K562 (cell line): Measurements from ENCODE around the gene COPA. TPM values are rescaled to one million over a fixed set of nuclear protein-coding genes. Genes with fewer than 3 reads are reported as not detected.

ENCODE experiments used
- ATAC-seq: fragments of 200-7000 bp; cut with Tn5 transposase; 3 replicates; pipeline ENCODE4 v1.9.1; 2020; ENCODE audit warnings: moderate library complexity
- BruUV-seq: library from RNA; stranded (reverse); fragments of 400-500 nt; replicated peaks from 2 replicates; lab custom pipeline; 2021; lab: Mats Ljungman, UMichigan
- CTCF ChIA-PET: fragments of 300-600 bp; formaldehyde crosslinking; extraction: SDS; loops from one replicate; lab custom pipeline; 2021; ENCODE audit warnings: low intra/inter-chr PET ratio; lab: Yijun Ruan, JAX
- POLR2A ChIA-PET: fragments of 300-600, 350-650 bp; sonication (Branson Sonifier 250); formaldehyde crosslinking; extraction: SDS; loops from one replicate; lab custom pipeline; 2021; ENCODE audit warnings: antibody characterized with exemption, inconsistent platforms; lab: Yijun Ruan, JAX
- DNase-seq, 4 experiments: peaks; one replicate each; pipeline versions ENCODE4 v3.0.0 to v3.0.0-alpha.2; 2011 to 2018; ENCODE audit warnings: low spot score in 3 of 4, mixed read lengths in 3 of 4; ENCODE audit errors: extremely low read depth in 1 of 4
- FAIRE-seq: peaks from 2 replicates; lab custom pipeline; 2011; peaks lifted over from hg19 to GRCh38; lab: Jason Lieb, UNC
- H2AFZ ChIP-seq: 2 replicates; pipeline ENCODE4 v1.6.0; 2011; ENCODE audit warnings: low read depth, low read length, control low read depth, inconsistent platforms
- H3K27ac ChIP-seq: fragments of 200-600 bp; 3 replicates; pipeline ENCODE4 v1.8.0; 2011; ENCODE audit warnings: low read depth, mild to moderate bottlenecking, control low read depth, inconsistent platforms, low read length, moderate library complexity, mixed read lengths; ENCODE audit errors: extremely low read depth
- H3K27me3 ChIP-seq, 2 experiments: fragments of 300-600 bp in 1 of 2; 2 replicates in 1 of 2; 3 replicates in 1 of 2; pipeline versions ENCODE4 v1.6.0 to v1.8.0; 2011; ENCODE audit warnings: inconsistent platforms in 2 of 2, low read length in 2 of 2, mild to moderate bottlenecking in 1 of 2, mixed read lengths in 1 of 2, moderate library complexity in 1 of 2; ENCODE audit not compliant: control insufficient read depth in 2 of 2, insufficient read depth in 2 of 2
- H3K36me3 ChIP-seq: fragments of 300-600 bp; 3 replicates; pipeline ENCODE4 v1.8.0; 2011; ENCODE audit warnings: mild to moderate bottlenecking, low read length, inconsistent platforms; ENCODE audit not compliant: control insufficient read depth, insufficient read depth
- H3K4me1 ChIP-seq, 2 experiments: fragments of 200-600 bp in 1 of 2; replicated peaks in 1 of 2; 2 replicates in 1 of 2; 3 replicates in 1 of 2; pipeline versions ENCODE4 v1.5.1 to v1.8.0; 2011; ENCODE audit warnings: inconsistent platforms in 2 of 2, low read length in 2 of 2, mild to moderate bottlenecking in 1 of 2, mixed read lengths in 1 of 2, moderate library complexity in 1 of 2; ENCODE audit not compliant: control insufficient read depth in 2 of 2, insufficient read depth in 2 of 2
- H3K4me2 ChIP-seq: 2 replicates; pipeline ENCODE4 v1.6.1; 2011; ENCODE audit warnings: low read length, control low read depth, inconsistent platforms, mixed read lengths; ENCODE audit not compliant: insufficient read depth
- H3K4me3 ChIP-seq: fragments of 200-600 bp; sonication (generic), shearing (Covaris generic); 2 replicates; pipeline ENCODE4 v1.5.1; 2016; ENCODE audit warnings: control low read depth, inconsistent platforms
- H3K79me2 ChIP-seq: fragments of 200-600 bp; 3 replicates; pipeline ENCODE4 v1.8.0; 2011; ENCODE audit warnings: low read length, inconsistent platforms; ENCODE audit not compliant: control insufficient read depth, insufficient read depth
- H3K9ac ChIP-seq, 2 experiments: 2 replicates each; pipeline versions ENCODE4 v1.6.0 to v1.6.1; 2011; ENCODE audit warnings: low read depth in 2 of 2, low read length in 2 of 2, control low read depth in 1 of 2, inconsistent platforms in 1 of 2, mild to moderate bottlenecking in 1 of 2, mixed read lengths in 1 of 2; ENCODE audit not compliant: insufficient read depth in 1 of 2
- H3K9me1 ChIP-seq: one replicate; pipeline ENCODE4 v1.6.0; 2011; ENCODE audit warnings: inconsistent platforms, mild to moderate bottlenecking, low read length, moderate library complexity; ENCODE audit not compliant: control insufficient read depth, insufficient read depth
- H3K9me3 ChIP-seq: replicated peaks from 2 replicates; pipeline ENCODE4 v1.5.1; 2011; ENCODE audit warnings: low read depth, low read length, inconsistent platforms; ENCODE audit not compliant: control insufficient read depth, insufficient read depth
- H4K20me1 ChIP-seq: replicated peaks from 2 replicates; pipeline ENCODE4 v1.6.1; 2011; ENCODE audit warnings: low read length, inconsistent platforms, mixed read lengths; ENCODE audit not compliant: control insufficient read depth, insufficient read depth
- ATF6 ChIP-seq: sonication (generic); formaldehyde crosslinking; IDR thresholded peaks from 2 replicates; pipeline ENCODE4 v1.4.0; 2020; ENCODE audit warnings: mild to moderate bottlenecking, missing genetic modification reagents
- CBX8 ChIP-seq: fragments of 200-600 bp; sonication (generic); IDR thresholded peaks from 2 replicates; pipeline ENCODE4 v1.6.1; 2012; ENCODE audit warnings: borderline replicate concordance, mixed run types, low read depth, mild to moderate bottlenecking, moderate library complexity, mixed read lengths, low read length, control low read depth, inconsistent platforms; ENCODE audit not compliant: poor library complexity, severe bottlenecking; ENCODE audit errors: extremely low read depth
- CSDE1 ChIP-seq, 2 experiments: fragments of 450-650 bp; IDR thresholded peaks; 2 replicates each; pipeline ENCODE4 v1.6.1; 2016; ENCODE audit warnings: mild to moderate bottlenecking in 1 of 2
- E4F1 ChIP-seq: fragments of 250-450 bp; sonication (Bioruptor Pico); IDR thresholded peaks from 2 replicates; pipeline ENCODE4 v1.5.0; 2021; ENCODE audit warnings: mild to moderate bottlenecking, borderline replicate concordance
- FUS ChIP-seq: fragments of 200-400 bp; formaldehyde crosslinking; optimal IDR thresholded peaks from 2 replicates; pipeline ENCODE3; 2017; ENCODE audit warnings: low read depth, low read length
- HMG20A ChIP-seq: fragments of 450-650 bp; formaldehyde crosslinking; conservative IDR thresholded peaks from 2 replicates; pipeline ENCODE4 v1.4.0; 2020; ENCODE audit warnings: mild to moderate bottlenecking, mixed read lengths
- KLF13 ChIP-seq: fragments of 450-650 bp; IDR thresholded peaks from 2 replicates; pipeline ENCODE4 v1.6.1; 2016; ENCODE audit warnings: missing genetic modification characterization, low read depth, mild to moderate bottlenecking, missing compliant biosample characterization, moderate library complexity, borderline replicate concordance
- POLR2G ChIP-seq: fragments of 200-400 bp; formaldehyde crosslinking; IDR thresholded peaks from 2 replicates; pipeline ENCODE4 v1.6.1; 2017; ENCODE audit warnings: low read depth, mild to moderate bottlenecking, antibody characterized with exemption, low read length, moderate library complexity
- SAFB2 ChIP-seq: fragments of 200-400 bp; formaldehyde crosslinking; IDR thresholded peaks from 2 replicates; pipeline ENCODE4 v1.6.1; 2018; ENCODE audit warnings: borderline replicate concordance, low read length, low read depth, moderate library complexity; ENCODE audit not compliant: severe bottlenecking
- SPI1 ChIP-seq: IDR thresholded peaks from 2 replicates; pipeline ENCODE4 v1.6.1; 2011; ENCODE audit warnings: low read depth, low read length, control low read depth, borderline replicate concordance
- THRAP3 ChIP-seq: fragments of 450-650 bp; IDR thresholded peaks from 2 replicates; pipeline ENCODE4 v1.6.1; 2016; ENCODE audit warnings: mild to moderate bottlenecking, inconsistent platforms, borderline replicate concordance
- ZC3H8 ChIP-seq: fragments of 450-650 bp; IDR thresholded peaks from 2 replicates; pipeline ENCODE4 v1.6.1; 2017
- WGBS: fragments of 100-300 bp; shearing (Covaris generic); methylation state at CpG from one replicate; pipeline ENCODE4 v1.1.6; 2016; ENCODE audit warnings: low coverage, mixed read lengths; ENCODE audit not compliant: insufficient coverage; ENCODE audit errors: missing lambda C conversion rate; 5-methylcytosine and 5-hydroxymethylcytosine counted together
- in situ Hi-C: fragments of 300-500 bp; cut with MboI; formaldehyde crosslinking; loops from 4 replicates; pipeline ENCODE4 v1.15.0; 2018; ENCODE audit warnings: inconsistent platforms, mixed read lengths
- intact Hi-C: fragments of 100-400 bp; cut with micrococcal nuclease; formaldehyde crosslinking; loops from 2 replicates; pipeline ENCODE4 v1.14.2; 2022
- polyA plus RNA-seq, 8 experiments: library from polyadenylated mRNA; depleted of rRNA in 4 of 8; stranded (reverse) in 5 of 8; unstranded in 3 of 8; fragments of >200 nt; fragmentation: Nextera tagmentation in 2 of 8; fragmentation: Illumina TruSeq in 1 of 8; extraction: Ambion mirVana in 2 of 8; extraction: Trizol in 1 of 8; gene quantifications; 2 replicates each; pipeline versions ENCODE4 v1.2.1 to v1.2.3, GENCODE V29; 2011 to 2014; ENCODE audit warnings: inconsistent platforms in 1 of 8, missing spikeins in 1 of 8
- total RNA-seq, 7 experiments: library from RNA; depleted of rRNA in 6 of 7; stranded (reverse); fragments of >200 nt in 6 of 7; fragmentation: Illumina TruSeq in 2 of 7; extraction: Trizol in 2 of 7; gene quantifications; 2 replicates each; pipeline versions ENCODE4 v1.2.1 to v1.2.3, GENCODE V29; 2011 to 2021; ENCODE audit warnings: low replicate concordance in 1 of 7

COPA gene
- total and polyA plus RNA-seq, 9 of the 15 experiments (the other 6 are each of a cell fraction or from before 2014, with no cell fraction given), result 49.8 to 222 (median 110) TPM

GRCh38 chr1:160293020-160293968 lies 49.8 kb downstream of the COPA start:
- TF ChIP-seq CBX8 (no peak), E4F1 (no peak), ATF6 (no peak), HMG20A (CRISPR knock-in tag) (no peak), ZC3H8 (no peak), POLR2G (no peak), SPI1 (no peak), FUS (no peak), KLF13 (tag) (no peak), THRAP3 (no peak), CSDE1 (IDR thresholded peaks at IDR 0.05) (no peak), SAFB2 (no peak)
- H4K20me1 ChIP-seq, result peaks cover 9% of the 10 kb centered on the region
- no peak overlapping the region for H2AFZ ChIP-seq
- no TSS peak for BruUV-seq
- FAIRE-seq (no peak), DNase-seq (no peak), ATAC-seq (no peak)
- no peaks in the 10 kb centered on the region for H3K27me3 ChIP-seq
- no peak overlapping the region for H3K4me3 ChIP-seq
- intact Hi-C loops, result no loop called here
- no peak overlapping the region for H3K4me2 ChIP-seq
- H3K4me1 ChIP-seq, result no peaks in the 10 kb centered on the region
- H3K9me3 ChIP-seq, result no peaks in the 10 kb centered on the region
- H3K79me2 ChIP-seq, result no peaks in the 10 kb centered on the region
- H3K9me1 ChIP-seq, result peaks cover 4% of the 10 kb centered on the region
- 95% methylated on average over 7 of the region's 8 CpGs for WGBS
- ChIA-PET POLR2A (interaction anchor here (0.6 to 3.7 kb wide), 4 partner anchors 9 to 581 kb away, joined by 3 to 19 read pairs (median 4); partner anchors contain the start of gene PEX19), CTCF (no interaction called here)
- in situ Hi-C loops, result no loop called here
- H3K36me3 ChIP-seq, result peaks cover 93% of the 10 kb centered on the region
- H3K27ac ChIP-seq, result no peak overlapping the region
- H3K9ac ChIP-seq, result no peak overlapping the region
